ENCODE data around the gene RAMP3. TPM values are rescaled to one million over a fixed set of nuclear protein-coding genes. Genes with fewer than 3 reads are reported as not detected.

RAMP3 gene
- total RNA-seq, 2 donors from 2014 or later = not detected

GRCh38 chr7:45179666-45180065, 22.1 kb downstream of the RAMP3 start:
- Histone ChIP-seq H3K9me3 (ENCODE audit: control insufficient read depth, low read length) (no peaks in the 10 kb centered on the region), H3K36me3 (ENCODE audit: control insufficient read depth, insufficient read depth, low read length) (no peaks in the 10 kb centered on the region), H3K4me1 (ENCODE audit: control insufficient read depth, insufficient read depth, low read length) (no peaks in the 10 kb centered on the region), H3K9ac (ENCODE audit: extremely low read depth, low read length, poor library complexity, severe bottlenecking) (no peak overlapping the region), H3K27ac (ENCODE audit: low read depth, low read length) (no peak overlapping the region), H3K4me3 (ENCODE audit: low read length) (no peak overlapping the region), H3K27me3 (ENCODE audit: control insufficient read depth, insufficient read depth, low read length, poor library complexity, severe bottlenecking) (no peaks in the 10 kb centered on the region)
- no peak overlapping the region for H3K27ac Mint-ChIP-seq
- H3K4me3 Mint-ChIP-seq = no peak overlapping the region
- no peaks in the 10 kb centered on the region for H3K9me3 Mint-ChIP-seq
- no peaks in the 10 kb centered on the region for H3K36me3 Mint-ChIP-seq (ENCODE audit: low read depth)
- peaks cover 7% of the 10 kb centered on the region for H3K27me3 Mint-ChIP-seq (ENCODE audit: insufficient read depth)
- H3K4me1 Mint-ChIP-seq = no peaks in the 10 kb centered on the region
- TF ChIP-seq CTCF (conservative IDR thresholded peaks at IDR 0.05) = no peak
- peak; percentile 7 for DNase-seq
- WGBS, 2 experiments (ENCODE audit: insufficient coverage in 1 of 2, insufficient read length in 1 of 2) = 78 to 87% methylated on average over 6 to 9 of the region's 9 CpGs

- H3K4me3 ChIP-seq (ENCODE audit: low read length) = no peak overlapping the region
- no peak overlapping the region for H3K27ac ChIP-seq (ENCODE audit: low read depth, low read length)
- Mint-ChIP-seq H3K4me3 (no peak overlapping the region), H3K9me3 (no peaks in the 10 kb centered on the region), H3K36me3 (ENCODE audit: low read depth) (no peaks in the 10 kb centered on the region), H3K27ac (no peak overlapping the region), H3K27me3 (ENCODE audit: insufficient read depth) (peaks cover 7% of the 10 kb centered on the region), H3K4me1 (no peaks in the 10 kb centered on the region)
- H3K4me1 ChIP-seq (ENCODE audit: control insufficient read depth, insufficient read depth, low read length) = no peaks in the 10 kb centered on the region
- no peaks in the 10 kb centered on the region for H3K27me3 ChIP-seq (ENCODE audit: control insufficient read depth, insufficient read depth, low read length, poor library complexity, severe bottlenecking)
- H3K9me3 ChIP-seq (ENCODE audit: control insufficient read depth, low read length) = no peaks in the 10 kb centered on the region
- no peak overlapping the region for H3K9ac ChIP-seq (ENCODE audit: extremely low read depth, low read length, poor library complexity, severe bottlenecking)
- no peaks in the 10 kb centered on the region for H3K36me3 ChIP-seq (ENCODE audit: control insufficient read depth, insufficient read depth, low read length)
- WGBS, 2 experiments (ENCODE audit: insufficient coverage in 1 of 2, insufficient read length in 1 of 2) = 84 to 88% methylated on average over 5 to 13 of the region's 13 CpGs
- TF ChIP-seq CTCF (conservative IDR thresholded peaks at IDR 0.05) = no peak
- peak; percentile 19 for DNase-seq
Observed at GRCh38 chr7:45180084-45180986, 22.7 kb downstream of the RAMP3 start.

- peak; percentile 30 for DNase-seq
- Histone ChIP-seq H3K9ac (ENCODE audit: extremely low read depth, low read length, poor library complexity, severe bottlenecking) (no peak overlapping the region), H3K4me1 (ENCODE audit: control insufficient read depth, insufficient read depth, low read length) (no peaks in the 10 kb centered on the region), H3K27me3 (ENCODE audit: control insufficient read depth, insufficient read depth, low read length, poor library complexity, severe bottlenecking) (no peaks in the 10 kb centered on the region), H3K4me3 (ENCODE audit: low read length) (no peak overlapping the region), H3K9me3 (ENCODE audit: control insufficient read depth, low read length) (no peaks in the 10 kb centered on the region), H3K27ac (ENCODE audit: low read depth, low read length) (no peak overlapping the region), H3K36me3 (ENCODE audit: control insufficient read depth, insufficient read depth, low read length) (no peaks in the 10 kb centered on the region)
- 92 to 93% methylated on average over 3 to 7 of the region's 7 CpGs for WGBS, 2 experiments (ENCODE audit: insufficient coverage in 1 of 2, insufficient read length in 1 of 2)
- Mint-ChIP-seq H3K27me3 (ENCODE audit: insufficient read depth) (peaks cover 7% of the 10 kb centered on the region), H3K4me1 (no peaks in the 10 kb centered on the region), H3K9me3 (no peaks in the 10 kb centered on the region), H3K27ac (no peak overlapping the region), H3K4me3 (no peak overlapping the region), H3K36me3 (ENCODE audit: low read depth) (no peaks in the 10 kb centered on the region)
- no peak for TF ChIP-seq CTCF (conservative IDR thresholded peaks at IDR 0.05)
Observed at GRCh38 chr7:45181286-45181960, 23.8 kb downstream of the RAMP3 start.
